Brain pericyte (primary cell): ENCODE measurements around the gene JAKMIP1.

ENCODE experiments used
- DNase-seq: peaks from one replicate; pipeline ENCODE4 v3.0.0-alpha.2; 2012; ENCODE audit warnings: low read depth, low spot score

JAKMIP1 gene

GRCh38 chr4:6200011-6200921 is at the start of gene JAKMIP1:
Gene JAKMIP1, minus strand, starts transcription at chr4:6200549. Its CDS starts 87,699 bp downstream, at chr4:6112850.
- no peak for DNase-seq

- no peak for DNase-seq
Measured at GRCh38 chr4:6248394-6248793, 48.0 kb upstream of the JAKMIP1 start.

- no peak for DNase-seq
Measured at GRCh38 chr4:6246170-6246634, 45.9 kb upstream of the JAKMIP1 start.

GRCh38 chr4:6245246-6246169 is 45.2 kb upstream of the JAKMIP1 start:
- no peak for DNase-seq

GRCh38 chr4:6242271-6243029 is 42.1 kb upstream of the JAKMIP1 start:
- DNase-seq: no peak

- no peak for DNase-seq
Measured at GRCh38 chr4:6241062-6241845, 40.9 kb upstream of the JAKMIP1 start.

GRCh38 chr4:6239968-6240367 is 39.6 kb upstream of the JAKMIP1 start:
- DNase-seq: no peak

- DNase-seq: no peak
Measured at GRCh38 chr4:6239486-6239885, 39.1 kb upstream of the JAKMIP1 start.

- no peak for DNase-seq
Measured at GRCh38 chr4:6236816-6237390, 36.6 kb upstream of the JAKMIP1 start.

GRCh38 chr4:6235901-6236640 is 35.7 kb upstream of the JAKMIP1 start:
- DNase-seq: no peak

- no peak for DNase-seq
Measured at GRCh38 chr4:6235012-6235411, 34.7 kb upstream of the JAKMIP1 start.

GRCh38 chr4:6233929-6234328 is 33.6 kb upstream of the JAKMIP1 start:
- no peak for DNase-seq

- no peak for DNase-seq
Measured at GRCh38 chr4:6232836-6233785, 32.8 kb upstream of the JAKMIP1 start.

GRCh38 chr4:6231663-6232165 is 31.4 kb upstream of the JAKMIP1 start:
- no peak for DNase-seq

GRCh38 chr4:6230827-6231662 is 30.7 kb upstream of the JAKMIP1 start:
- no peak for DNase-seq

GRCh38 chr4:6230502-6230785 is 30.1 kb upstream of the JAKMIP1 start:
- DNase-seq: no peak

GRCh38 chr4:6229671-6230501 is 29.5 kb upstream of the JAKMIP1 start:
- DNase-seq: no peak
